ENCODE data around the gene FAAH.

Gene FAAH

GRCh38 chr1:46447499-46448108 is 53.5 kb downstream of the FAAH start:
- no peak for DNase-seq (ENCODE audit: extremely low read depth, low read depth)
- TF ChIP-seq CTCF (IDR thresholded peaks at IDR 0.05; ENCODE audit: low read depth, low read length, missing control alignments): no peak
- H3K4me3 ChIP-seq (replicated peaks; ENCODE audit: low read depth, low read length): no peak overlapping the region

GRCh38 chr1:46448109-46448911 is 54.2 kb downstream of the FAAH start:
- no peak for TF ChIP-seq CTCF (IDR thresholded peaks at IDR 0.05; ENCODE audit: low read depth, low read length, missing control alignments)
- H3K4me3 ChIP-seq (replicated peaks; ENCODE audit: low read depth, low read length): no peak overlapping the region
- no peak for DNase-seq (ENCODE audit: extremely low read depth, low read depth)

GRCh38 chr1:46449223-46450159 is 55.4 kb downstream of the FAAH start:
- no peak overlapping the region for H3K4me3 ChIP-seq (replicated peaks; ENCODE audit: low read depth, low read length)
- no peak for TF ChIP-seq CTCF (IDR thresholded peaks at IDR 0.05; ENCODE audit: low read depth, low read length, missing control alignments)
- no peak for DNase-seq (ENCODE audit: extremely low read depth, low read depth)

- DNase-seq (ENCODE audit: extremely low read depth, low read depth): no peak
- TF ChIP-seq CTCF (IDR thresholded peaks at IDR 0.05; ENCODE audit: low read depth, low read length, missing control alignments): no peak
- H3K4me3 ChIP-seq (replicated peaks; ENCODE audit: low read depth, low read length): no peak overlapping the region
These were observed 56.0 kb downstream of the FAAH start for GRCh38 chr1:46450160-46450517.

- no peak for TF ChIP-seq CTCF (IDR thresholded peaks at IDR 0.05; ENCODE audit: low read depth, low read length, missing control alignments)
- H3K4me3 ChIP-seq (replicated peaks; ENCODE audit: low read depth, low read length): no peak overlapping the region
- DNase-seq (ENCODE audit: extremely low read depth, low read depth): no peak
These were observed 58.1 kb downstream of the FAAH start for GRCh38 chr1:46451948-46452930.

GRCh38 chr1:46452931-46453325 is 58.8 kb downstream of the FAAH start:
- DNase-seq (ENCODE audit: extremely low read depth, low read depth): no peak
- no peak overlapping the region for H3K4me3 ChIP-seq (replicated peaks; ENCODE audit: low read depth, low read length)
- TF ChIP-seq CTCF (IDR thresholded peaks at IDR 0.05; ENCODE audit: low read depth, low read length, missing control alignments): no peak

Data from HFF-Myc (cell line).